ENCODE data around the gene QPCTL.

QPCTL gene

DNA sequence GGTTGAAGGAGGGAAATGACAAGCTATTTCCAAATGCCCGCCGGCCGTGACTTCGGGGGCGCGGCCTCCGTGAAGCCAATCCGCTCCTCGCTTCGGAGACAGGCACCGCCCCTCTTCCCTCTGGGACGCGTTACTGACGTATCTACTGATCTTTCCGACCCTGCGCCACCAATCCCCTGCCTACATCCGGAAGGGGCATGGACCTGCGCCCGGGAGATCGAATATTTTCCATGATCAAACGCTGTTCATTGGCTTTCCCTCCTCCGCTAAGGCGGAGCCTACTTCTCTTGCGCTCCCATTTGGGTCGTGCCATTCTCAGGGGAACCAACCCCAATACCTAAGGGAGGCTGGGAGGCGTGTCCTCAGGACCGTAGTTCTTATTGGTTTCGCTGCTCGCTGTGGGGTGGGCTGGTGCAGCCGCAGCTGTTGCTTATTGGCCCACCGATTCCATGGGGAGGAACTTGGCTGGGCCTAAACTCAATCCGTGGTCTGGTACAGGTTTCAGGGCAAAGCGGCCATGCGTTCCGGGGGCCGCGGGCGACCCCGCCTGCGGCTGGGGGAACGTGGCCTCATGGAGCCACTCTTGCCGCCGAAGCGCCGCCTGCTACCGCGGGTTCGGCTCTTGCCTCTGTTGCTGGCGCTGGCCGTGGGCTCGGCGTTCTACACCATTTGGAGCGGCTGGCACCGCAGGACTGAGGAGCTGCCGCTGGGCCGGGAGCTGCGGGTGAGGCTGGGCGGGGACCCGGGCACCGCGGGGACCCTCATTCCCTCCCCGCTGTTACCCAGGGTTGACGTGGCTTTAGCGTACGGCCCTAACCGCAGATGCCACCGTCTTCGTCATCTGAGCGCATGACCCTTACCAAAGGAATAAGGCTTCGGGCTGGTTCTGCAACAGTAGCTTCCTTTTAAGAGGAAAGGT, at the start of gene QPCTL:
Gene QPCTL, plus strand, starts transcription at position 480 of the 919 bp plus-strand sequence. Its CDS starts 38 bp downstream, at position 518.
- DNase-seq (ENCODE audit: low read depth), result peak; percentile 100

DNA sequence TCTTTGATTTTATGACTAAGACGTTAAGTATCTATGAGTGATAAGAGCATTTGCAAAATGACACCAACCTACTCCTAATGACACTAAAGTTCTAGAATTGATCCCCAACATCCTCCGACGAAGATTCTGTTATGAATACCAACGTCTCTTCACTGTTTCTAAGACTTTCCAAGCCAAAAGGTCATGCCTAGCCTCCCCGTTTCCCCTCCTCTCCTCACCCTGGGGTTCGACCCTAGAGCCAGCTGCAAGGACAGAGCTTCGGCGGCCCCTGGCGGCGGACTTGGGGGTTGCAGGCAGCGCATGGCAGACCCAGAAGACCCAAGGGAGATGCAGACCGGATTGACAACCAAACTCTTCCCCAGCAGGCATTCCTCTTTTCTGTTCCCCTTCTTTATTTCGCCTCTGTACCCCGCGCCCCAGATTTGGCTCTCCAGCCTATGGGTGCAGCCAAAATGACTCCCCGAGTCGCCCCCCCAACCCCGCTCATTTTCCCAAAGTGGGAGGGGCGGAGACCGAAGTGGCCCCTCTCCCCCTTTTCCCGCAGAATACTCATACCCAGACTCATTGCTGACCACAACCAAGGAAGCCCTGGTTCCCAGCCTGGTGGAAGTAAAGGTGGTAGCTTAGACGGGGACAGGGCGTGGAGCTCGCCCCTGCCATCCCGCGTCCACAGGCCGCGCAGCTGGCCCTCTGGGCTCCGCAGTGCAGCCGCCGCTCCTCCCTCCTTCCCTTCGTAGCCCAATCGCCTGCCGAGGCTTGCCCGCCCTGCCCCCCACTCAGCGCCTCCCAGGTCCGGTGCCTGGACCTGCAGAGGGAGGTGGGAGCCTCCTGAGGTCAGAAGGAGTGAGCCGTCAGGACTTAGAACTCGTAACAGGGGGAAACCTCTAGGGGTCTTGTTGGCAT, 49.2 kb upstream of the QPCTL start:
- peak; percentile 76 for DNase-seq (ENCODE audit: low read depth)

DNA sequence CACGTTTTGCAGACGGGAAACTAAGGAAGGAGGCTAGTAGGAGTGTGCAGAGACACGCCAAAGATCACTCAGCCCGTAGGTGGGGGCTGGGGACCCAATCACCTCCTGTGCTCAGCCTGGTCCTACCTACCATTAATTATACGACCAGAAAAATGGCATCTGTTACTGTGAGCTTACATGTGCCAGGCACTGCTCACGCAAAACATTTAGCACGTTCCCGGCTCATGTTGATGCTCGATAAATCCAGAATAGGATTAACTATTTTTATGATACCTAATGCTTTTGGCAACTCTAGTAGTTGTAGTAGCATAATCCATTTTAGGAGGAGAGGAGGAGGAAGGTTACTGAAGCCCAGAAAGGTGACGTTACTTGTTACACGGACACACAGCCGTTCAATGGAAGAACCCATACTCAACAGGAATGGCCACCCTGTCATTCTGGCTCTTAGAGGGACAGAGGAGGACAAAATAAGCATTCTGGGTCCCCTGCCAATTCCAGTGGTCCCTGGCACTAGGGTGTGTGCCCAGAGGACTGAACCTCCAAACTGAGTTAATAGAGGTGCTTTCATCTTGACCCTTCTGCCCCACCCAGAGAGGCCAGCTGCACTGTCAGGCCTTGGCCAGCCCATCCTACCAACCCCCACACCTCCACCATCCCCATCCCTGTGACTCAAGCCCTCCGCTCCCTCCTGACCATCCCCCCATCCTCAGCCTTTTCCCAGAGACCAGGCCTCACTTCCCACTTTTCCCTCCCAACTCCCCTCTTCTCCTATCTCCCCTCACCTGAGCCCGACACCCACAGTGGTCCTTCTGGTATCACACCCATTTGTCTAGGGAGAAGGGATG, 48.3 kb upstream of the QPCTL start:
- no peak for DNase-seq (ENCODE audit: low read depth)

DNA sequence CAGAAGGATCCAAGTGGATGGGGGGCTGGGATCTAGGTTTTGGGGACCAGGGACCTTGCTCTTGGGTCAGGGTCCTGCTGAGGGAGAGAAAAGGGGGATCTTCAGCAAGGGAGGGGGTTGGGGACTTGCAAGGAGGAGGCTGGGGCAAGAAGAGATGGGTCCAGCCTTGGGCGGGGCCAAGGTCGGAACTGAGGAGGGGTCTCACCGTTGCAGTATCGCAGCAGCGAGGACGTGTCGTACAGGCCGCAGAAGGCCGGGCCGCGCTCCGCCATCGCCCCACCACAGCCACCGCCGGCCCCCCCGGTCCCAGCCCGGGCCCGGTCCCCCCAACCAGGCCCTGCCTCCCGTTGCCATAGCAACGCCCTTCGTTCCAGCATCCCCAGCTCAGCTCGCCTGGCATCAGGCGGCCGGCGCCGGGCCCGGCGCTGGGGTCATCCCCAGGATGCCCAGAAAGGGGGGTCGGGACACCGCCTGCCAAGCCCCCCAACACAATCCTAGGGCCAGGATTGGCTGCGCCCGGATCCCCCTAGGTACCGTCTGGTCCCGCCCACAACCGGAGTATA, 47.3 kb upstream of the QPCTL start:
- no peak for DNase-seq (ENCODE audit: low read depth)

DNA sequence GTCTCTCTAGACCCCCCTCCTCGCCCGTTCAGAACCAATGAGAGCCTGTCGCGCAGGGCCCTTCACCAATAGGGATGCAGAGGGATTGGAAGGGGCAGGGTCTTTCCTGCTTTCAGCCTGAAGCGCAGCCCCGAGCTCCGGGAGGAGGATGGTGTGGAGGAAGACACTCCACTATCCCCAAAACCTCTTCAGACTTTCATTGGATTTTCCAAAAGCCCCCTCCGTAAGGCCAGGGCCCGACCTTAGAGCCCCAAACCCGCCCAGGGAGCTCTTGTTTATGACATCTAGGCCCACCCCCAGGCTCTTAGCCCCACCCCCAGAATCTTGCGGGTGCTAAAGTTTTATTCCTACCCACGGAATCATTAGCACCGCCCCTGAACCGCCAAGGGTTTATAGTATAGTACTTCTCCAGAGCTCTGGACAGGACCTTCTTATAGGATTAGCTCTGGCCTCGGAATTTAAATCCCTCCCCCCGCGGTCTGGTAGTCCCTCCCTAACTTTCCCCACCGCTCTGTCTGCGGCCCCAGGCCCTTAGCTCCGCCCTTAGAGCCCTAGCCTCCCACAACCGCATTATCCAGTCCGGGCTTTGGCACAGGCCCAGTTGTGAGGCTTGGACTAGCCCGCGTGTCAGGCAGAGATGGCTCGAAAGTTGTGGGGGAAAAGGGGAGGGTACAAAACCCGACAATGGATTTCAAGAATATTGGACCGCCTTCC, 46.7 kb upstream of the QPCTL start:
- DNase-seq (ENCODE audit: low read depth), result peak; percentile 96

DNA sequence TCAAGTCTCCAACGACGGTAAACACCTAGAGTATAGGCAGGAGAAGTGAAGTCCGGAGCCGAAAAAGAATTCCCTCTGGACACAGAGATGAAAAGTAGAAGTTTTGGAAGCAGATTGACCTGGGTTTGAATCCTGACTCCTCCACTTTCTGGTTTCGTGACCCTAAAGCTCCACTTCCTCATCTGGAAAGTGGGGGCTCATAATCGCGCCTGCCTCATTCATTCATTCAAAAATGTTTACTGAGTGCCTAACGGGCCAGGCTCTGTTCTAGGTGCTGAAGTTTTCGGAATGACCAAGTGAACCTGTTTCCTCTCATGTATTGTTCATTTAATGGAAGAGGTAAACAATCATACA, 46.1 kb upstream of the QPCTL start:
- no peak for DNase-seq (ENCODE audit: low read depth)

DNA sequence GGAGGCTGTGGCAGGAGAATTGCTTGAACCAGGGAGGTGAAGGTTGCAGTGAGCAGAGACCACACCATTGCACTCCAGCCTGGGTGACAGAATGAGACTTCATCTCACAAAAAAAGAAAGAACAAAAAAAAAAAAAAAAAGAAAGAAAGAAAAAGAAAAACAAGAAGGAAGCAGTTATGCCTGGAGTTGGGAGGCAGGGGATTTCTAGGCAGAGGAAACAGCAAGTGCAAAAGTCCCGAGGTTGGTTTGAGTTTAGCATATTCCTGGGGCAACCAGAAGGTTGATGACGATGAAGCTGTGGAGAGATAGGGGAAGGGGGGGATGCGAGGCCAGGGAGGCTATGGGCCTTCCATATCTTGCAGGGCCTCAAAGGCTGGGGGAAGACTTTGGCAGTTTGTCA, 41.7 kb upstream of the QPCTL start:
- DNase-seq (ENCODE audit: low read depth), result no peak

DNA sequence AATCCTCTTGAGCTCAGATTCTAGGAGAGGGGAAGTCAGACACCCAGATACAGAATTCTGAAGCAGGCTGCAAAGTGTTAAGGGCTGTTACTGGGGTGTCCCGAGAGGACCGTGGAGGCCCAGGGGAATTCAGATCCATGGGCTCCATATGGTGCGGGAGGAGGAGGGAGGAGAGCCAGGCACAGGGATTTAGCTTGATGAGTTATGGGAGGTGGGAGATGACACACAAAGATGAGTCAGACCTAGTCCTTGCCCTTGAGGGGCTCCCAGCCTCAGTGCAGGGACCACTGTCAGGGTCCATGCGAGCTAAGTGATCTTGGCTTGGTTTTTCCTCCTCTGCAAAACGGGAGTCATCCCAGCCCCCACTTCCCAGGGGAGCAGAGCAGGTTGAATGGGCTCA, 38.8 kb upstream of the QPCTL start:
- no peak for DNase-seq (ENCODE audit: low read depth)

DNA sequence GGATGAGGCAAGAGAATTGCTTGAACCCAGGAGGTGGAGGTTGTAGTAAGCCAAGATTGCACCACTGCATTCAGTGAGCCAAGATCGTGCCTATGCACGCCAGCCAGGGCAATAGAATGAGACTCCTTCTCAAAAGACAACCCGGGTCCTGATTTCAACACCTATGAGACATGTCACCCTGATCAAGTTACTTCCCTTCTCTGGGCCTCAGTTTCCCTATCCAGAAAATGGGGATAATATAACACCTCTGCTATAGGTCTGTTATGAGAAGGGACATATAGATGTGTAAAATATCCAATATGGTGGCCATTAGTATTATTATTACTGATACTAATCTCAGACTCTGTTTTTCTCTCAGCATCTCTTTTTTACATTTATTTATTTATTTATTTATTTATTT, 37.4 kb upstream of the QPCTL start:
- DNase-seq (ENCODE audit: low read depth), result no peak

DNA sequence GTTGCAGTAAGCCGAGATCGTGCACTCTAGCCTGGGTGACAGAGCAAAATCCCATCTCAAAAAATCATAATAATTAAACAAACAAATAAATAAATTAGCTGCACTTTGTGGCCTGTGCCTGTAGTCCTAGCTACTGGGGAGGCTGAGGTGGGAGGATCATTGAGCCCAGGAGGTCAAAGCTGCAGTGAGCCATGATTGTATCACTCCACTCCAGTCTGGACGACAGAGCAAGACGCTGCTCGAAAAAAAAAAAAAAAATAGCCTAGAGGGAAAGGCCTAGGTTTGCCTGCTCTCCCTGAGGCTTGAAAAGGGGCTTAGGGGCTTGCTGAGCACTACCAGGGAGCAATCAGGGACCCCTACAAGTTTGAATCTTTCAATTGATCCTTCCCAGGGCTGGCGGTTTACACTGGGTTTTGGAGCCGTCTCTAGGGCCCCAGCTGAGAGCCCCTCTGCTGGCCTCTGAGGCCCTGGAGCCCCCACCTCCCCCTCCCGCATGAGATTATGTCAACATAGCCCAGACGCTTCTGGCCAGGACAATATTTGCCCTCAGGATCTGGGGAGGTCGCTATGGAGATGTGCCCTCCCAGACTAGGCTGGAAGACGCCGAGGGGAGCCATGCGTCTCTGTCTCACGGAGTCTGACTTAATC, 34.8 kb upstream of the QPCTL start:
- DNase-seq (ENCODE audit: low read depth), result no peak

DNA sequence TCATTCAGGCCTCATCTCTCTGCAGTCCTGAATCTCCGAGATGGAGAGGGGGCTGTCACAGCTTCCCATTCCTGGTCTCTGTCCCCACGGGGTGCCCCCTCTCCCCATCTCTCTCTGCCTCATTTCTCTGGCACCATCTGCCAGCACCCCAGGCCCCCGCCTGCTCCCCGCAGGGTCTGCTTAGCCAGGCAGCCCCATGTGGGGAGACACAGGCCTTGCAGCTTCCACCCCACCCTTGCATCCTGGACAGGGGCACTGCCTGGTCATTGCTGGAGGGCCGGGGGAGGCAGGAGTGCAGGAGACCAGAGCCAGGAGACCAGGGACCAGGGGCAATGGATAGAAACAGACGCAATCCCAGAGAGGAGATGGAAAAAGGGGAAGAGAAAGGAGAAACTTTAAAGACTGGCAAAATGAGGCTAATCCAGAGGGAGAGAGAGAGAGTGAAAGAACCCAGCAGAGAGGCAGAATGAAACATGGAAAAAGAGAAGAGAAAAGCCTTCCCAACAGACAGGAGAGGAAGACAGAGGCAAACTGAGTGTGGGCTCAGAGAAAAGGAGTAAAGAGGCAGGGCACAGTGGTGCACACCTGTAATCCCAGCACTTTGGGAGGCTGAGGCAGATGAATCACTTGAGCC, 33.3 kb upstream of the QPCTL start:
- DNase-seq (ENCODE audit: low read depth), result no peak

DNA sequence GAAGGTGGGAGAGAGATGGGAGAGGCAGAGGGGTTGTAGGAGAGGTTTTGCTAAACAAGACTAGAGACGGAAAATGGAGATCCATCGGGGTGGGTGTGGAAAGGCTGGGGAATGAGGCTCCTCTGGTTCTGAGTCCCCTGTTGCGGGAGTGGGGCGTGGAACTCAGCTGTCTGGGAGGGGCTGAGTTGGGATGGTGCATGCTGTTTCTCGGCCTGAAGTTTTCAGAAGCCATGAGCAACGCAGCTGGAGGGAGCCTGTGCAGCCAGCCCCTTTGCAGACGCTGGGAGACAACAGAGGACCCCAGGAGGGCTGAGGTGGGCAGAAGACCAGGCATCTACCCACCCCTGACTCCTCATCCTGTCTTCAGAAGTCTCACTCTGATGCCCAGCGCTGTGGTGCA, 31.8 kb upstream of the QPCTL start:
- no peak for DNase-seq (ENCODE audit: low read depth)

DNA sequence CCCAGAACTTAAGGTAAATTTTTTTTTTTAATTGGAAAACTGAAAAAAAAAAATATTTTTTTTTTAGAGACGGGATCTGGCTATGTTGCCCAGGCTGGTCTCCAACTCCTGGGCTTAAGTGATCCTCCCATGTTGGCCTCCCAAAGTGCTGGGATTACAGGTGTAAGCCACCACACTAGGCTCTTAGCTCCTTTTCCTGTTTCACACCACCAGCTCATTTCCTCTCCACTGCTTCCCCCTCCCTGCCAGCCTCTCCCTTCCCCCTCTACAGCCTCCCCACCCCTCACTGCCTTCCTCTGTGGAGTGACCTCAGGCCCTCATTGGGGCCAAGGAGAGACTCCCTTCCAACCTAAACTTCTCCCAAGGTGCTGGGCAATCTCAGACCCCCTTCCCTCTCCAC, 28.7 kb upstream of the QPCTL start:
- DNase-seq (ENCODE audit: low read depth), result no peak

DNA sequence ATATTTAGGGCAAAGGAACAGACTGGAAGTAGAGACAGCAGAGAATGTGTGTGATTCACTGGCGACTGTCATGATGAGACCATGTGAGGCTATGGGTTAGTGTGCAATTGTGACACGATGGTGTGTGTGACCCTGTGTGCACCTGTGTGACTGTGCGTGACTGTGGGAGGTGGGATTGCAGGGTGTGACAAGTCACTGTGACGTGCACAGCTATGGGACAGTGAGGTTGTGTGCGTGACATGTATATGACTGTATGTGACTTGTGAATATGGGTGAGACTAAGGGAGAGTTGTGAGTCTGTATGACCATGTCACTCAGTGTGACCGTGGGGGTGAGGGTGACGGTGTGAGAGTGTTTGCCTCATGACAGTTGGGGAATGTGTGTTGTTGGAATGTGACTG, 27.9 kb upstream of the QPCTL start:
- DNase-seq (ENCODE audit: low read depth), result no peak

DNA sequence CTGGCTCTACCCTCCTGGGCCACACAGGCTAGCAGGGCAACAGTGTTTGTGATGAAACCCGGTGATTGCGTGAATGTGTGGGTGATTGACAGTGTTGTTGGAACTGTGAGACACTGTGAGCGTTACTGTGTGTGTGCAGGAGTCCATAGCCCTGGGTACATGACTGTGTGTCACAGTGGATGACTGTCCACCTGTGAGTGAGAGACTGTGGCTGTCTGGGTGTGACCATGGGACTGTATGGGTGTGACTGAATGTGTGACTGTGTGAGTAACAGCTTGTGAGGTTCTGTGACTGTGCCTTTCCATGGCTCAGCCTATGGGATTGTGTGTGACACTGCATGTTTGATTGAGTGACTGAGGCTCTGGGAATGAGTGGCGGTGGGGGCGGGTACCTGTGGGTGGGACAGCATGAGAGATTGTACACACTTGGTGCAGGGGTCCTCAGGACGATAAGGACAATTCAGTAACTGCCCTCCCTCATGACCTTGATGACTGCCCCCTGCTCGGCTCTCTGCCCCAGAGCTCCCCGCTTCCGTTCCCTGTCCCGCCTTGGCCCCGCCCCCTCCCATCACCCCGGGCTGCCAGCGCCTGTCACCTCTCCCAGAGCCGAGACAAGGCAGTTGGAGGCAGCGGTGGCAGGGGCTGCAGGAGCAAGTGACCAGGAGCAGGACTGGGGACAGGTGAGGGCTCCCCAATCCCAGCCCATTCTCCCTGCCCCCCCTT, 24.7 kb upstream of the QPCTL start, which contains the start of gene GIPR:
Gene GIPR, plus strand, starts transcription at position 602 of the 722 bp plus-strand sequence. CDS start 1,300 bp downstream, outside the sequence.
- DNase-seq (ENCODE audit: low read depth), result no peak

DNA sequence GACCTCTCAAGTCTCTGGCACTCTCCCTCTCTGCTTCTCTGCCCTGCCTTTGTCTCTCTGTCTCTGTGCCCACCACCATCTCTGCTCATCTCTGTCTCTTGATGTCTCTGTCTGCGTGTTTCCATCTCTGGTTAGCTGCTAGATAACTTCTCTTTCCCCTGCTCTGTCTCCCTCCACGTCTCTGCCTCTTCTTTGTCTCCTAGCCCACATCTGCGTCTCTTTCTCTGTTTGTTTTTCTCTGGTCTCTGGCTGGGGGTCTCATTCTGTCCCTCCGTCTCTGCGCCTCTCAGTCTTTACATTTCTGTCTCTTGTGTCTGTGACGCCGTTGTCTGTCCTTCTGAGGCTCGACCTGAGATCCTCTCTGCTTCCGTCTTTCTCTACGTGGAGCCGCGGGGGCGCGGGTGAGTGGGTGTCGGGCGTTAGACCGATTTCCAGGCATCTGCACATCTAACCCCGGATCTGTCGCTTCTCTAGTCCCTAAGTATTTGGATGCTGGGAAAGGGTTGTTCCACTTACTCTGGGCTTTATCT, 24.1 kb upstream of the QPCTL start:
- DNase-seq (ENCODE audit: low read depth), result no peak

DNA sequence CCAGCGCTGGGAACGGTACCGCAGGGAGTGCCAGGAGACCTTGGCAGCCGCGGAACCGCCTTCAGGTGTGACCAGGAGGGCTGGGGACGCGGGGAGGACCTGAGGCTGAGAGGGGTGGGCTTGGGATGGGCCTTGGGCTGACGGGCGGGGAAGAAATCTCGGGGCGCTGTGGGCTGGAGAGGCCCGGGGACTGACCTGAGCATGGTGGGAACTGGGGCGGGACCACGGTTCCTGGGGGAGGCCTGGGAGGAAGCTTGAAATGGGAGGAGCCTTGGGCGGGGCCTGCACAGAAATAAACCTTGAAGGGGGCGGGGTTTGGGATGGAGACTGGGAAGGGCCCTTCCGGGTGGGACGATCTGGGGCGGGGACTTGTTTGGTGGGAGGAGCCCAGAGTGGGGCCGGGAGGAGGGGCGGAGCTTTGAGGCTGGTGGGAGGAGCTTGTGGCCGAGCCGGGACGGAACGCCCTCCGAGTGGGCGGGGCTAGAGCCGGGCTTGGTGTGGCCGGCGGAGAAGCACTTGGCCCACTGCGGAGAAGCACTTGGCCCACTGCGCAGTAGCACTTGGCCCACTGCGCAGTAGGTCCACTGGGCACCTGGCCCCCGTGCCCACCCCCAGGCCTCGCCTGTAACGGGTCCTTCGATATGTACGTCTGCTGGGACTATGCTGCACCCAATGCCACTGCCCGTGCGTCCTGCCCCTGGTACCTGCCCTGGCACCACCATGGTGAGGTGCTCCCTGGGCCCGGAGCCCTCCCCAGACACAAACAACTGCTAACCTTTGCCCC, 21.6 kb upstream of the QPCTL start:
- peak; percentile 85 for DNase-seq (ENCODE audit: low read depth)

DNA sequence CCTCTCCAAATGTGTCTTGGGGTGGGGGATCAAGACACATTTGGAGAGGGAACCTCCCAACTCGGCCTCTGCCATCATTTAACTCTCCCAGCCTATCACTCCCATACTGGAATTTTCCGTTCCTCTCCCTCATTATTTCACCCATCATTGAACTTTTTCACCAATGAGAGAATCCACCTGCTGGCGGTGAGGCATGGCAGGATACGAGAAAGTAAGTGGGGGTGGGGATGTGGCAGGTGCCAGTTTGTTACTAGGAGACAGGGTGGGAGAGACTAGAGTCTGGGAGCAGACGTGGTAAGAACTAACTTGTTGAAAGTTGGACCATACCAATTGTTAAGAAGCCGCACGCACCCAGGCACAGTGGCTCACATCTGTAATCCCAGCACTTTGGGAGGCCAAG, 17.5 kb upstream of the QPCTL start:
- no peak for DNase-seq (ENCODE audit: low read depth)
